Astrocyte of the cerebellum (primary cell): Measurements from ENCODE around the gene USP20.

Experiments
- DNase-seq: peaks from one replicate; pipeline ENCODE4 v3.0.0-alpha.2; 2011; ENCODE audit warnings: low read depth
- H3K4me3 ChIP-seq: 2 replicates; pipeline ENCODE4 v1.5.1; 2011; ENCODE audit warnings: mild to moderate bottlenecking, low read depth, low read length, moderate library complexity
- CTCF ChIP-seq: IDR thresholded peaks from 2 replicates; pipeline ENCODE4 v1.5.1; 2012; ENCODE audit warnings: low read length, low read depth, moderate library complexity, mild to moderate bottlenecking; ENCODE audit errors: missing control alignments
- in situ Hi-C: cut with HindIII; loops from 2 replicates; pipeline ENCODE4 v1.10.0; 2017; ENCODE audit warnings: low sequenced_read_pairs

Gene USP20

GRCh38 chr9:129802833-129803675 lies 32.2 kb upstream of the USP20 start, which contains the start of gene TOR1B:
TSS of gene TOR1B (plus strand) at chr9:129803184. CDS start at chr9:129803213, 29 bp downstream.
- no peak for TF ChIP-seq CTCF
- peak within 1 kb of the TSS; percentile 76 for H3K4me3 ChIP-seq
- in situ Hi-C loops = no loop called here
- peak; percentile 82 for DNase-seq

GRCh38 chr9:129803676-129804060 lies 31.6 kb upstream of the USP20 start:
- H3K4me3 ChIP-seq = peak overlapping the region; percentile 76
- no peak for TF ChIP-seq CTCF
- no peak for DNase-seq
- in situ Hi-C loops = no loop called here

- no peak for DNase-seq
- no peak for TF ChIP-seq CTCF
- in situ Hi-C loops = no loop called here
- no peak overlapping the region for H3K4me3 ChIP-seq
Observed at GRCh38 chr9:129806061-129806460, 29.2 kb upstream of the USP20 start.

GRCh38 chr9:129809346-129809745 lies 25.9 kb upstream of the USP20 start:
- no peak for DNase-seq
- in situ Hi-C loops = no loop called here
- H3K4me3 ChIP-seq = no peak overlapping the region
- TF ChIP-seq CTCF = no peak

GRCh38 chr9:129810116-129810515 lies 25.1 kb upstream of the USP20 start:
- DNase-seq = no peak
- H3K4me3 ChIP-seq = no peak overlapping the region
- no peak for TF ChIP-seq CTCF
- in situ Hi-C loops = no loop called here

- TF ChIP-seq CTCF = no peak
- no peak overlapping the region for H3K4me3 ChIP-seq
- DNase-seq = no peak
- in situ Hi-C loops = no loop called here
Observed at GRCh38 chr9:129810788-129811187, 24.5 kb upstream of the USP20 start.
